B cell (primary cell): ENCODE measurements around the gene BCAS4. TPM values are rescaled to one million over a fixed set of nuclear protein-coding genes. Genes with fewer than 3 reads are reported as not detected.

Experiments
- ATAC-seq: fragments of 200-7000 bp; cut with Tn5 transposase; one replicate; pipeline ENCODE4 v1.10.0; 2021; ENCODE audit warnings: low read depth, mild to moderate bottlenecking, moderate number of reproducible peaks, moderate library complexity
- CTCF ChIA-PET: fragments of 350-600 bp; sonication (Branson Sonifier 250); formaldehyde crosslinking; loops from one replicate; lab custom pipeline; 2021; ENCODE audit warnings: antibody characterized with exemption, inconsistent platforms; lab: Charles Lee
- POLR2A ChIA-PET: fragments of 350-600 bp; sonication (Branson Sonifier 250); formaldehyde crosslinking; loops from one replicate; lab custom pipeline; 2021; ENCODE audit warnings: antibody characterized with exemption; lab: Charles Lee
- DNase-seq: peaks from one replicate; pipeline ENCODE4 v3.0.0; 2013
- H2AFZ ChIP-seq: 2 replicates; pipeline ENCODE4 v1.6.1; 2012; ENCODE audit warnings: mild to moderate bottlenecking, low read depth, low read length; ENCODE audit not compliant: insufficient read depth, poor library complexity, severe bottlenecking
- H3K27ac ChIP-seq, 2 donors: 1 replicate in 1 of 2; 2 replicates in 1 of 2; pipeline ENCODE4 v1.5.1; 2012 to 2013; ENCODE audit warnings: low read length in 2 of 2, mild to moderate bottlenecking in 2 of 2, moderate library complexity in 1 of 2
- H3K27me3 ChIP-seq, 4 experiments: fragments of 200-600 bp in 1 of 4; sonication (generic) in 1 of 4; replicated peaks in 1 of 4; 1 replicate in 2 of 4; 2 replicates in 2 of 4; pipeline versions ENCODE4 v1.6.1 to v1.7.0; 2013 to 2016; ENCODE audit warnings: low read length in 3 of 4, mild to moderate bottlenecking in 2 of 4, mixed read lengths in 1 of 4, moderate library complexity in 1 of 4; ENCODE audit not compliant: insufficient read depth in 4 of 4, control insufficient read depth in 3 of 4; ENCODE audit errors: control extremely low read depth in 1 of 4
- H3K36me3 ChIP-seq, 2 experiments: replicated peaks in 1 of 2; 1 replicate in 1 of 2; 2 replicates in 1 of 2; pipeline versions ENCODE4 v1.6.1 to v1.7.1; 2013; ENCODE audit warnings: low read length in 1 of 2; ENCODE audit not compliant: insufficient read depth in 2 of 2, control insufficient read depth in 1 of 2; ENCODE audit errors: control extremely low read depth in 1 of 2, extremely low read depth in 1 of 2
- H3K4me1 ChIP-seq, 2 donors: fragments of 200-600 bp in 1 of 2; sonication (generic) in 1 of 2; 1 replicate in 1 of 2; 2 replicates in 1 of 2; pipeline versions ENCODE4 v1.5.1 to v1.6.1; 2013 to 2017; ENCODE audit warnings: low read length in 2 of 2; ENCODE audit not compliant: control insufficient read depth in 2 of 2, insufficient read depth in 2 of 2
- H3K4me2 ChIP-seq: replicated peaks from 2 replicates; pipeline ENCODE3; 2012; ENCODE audit warnings: mild to moderate bottlenecking, low read depth, low read length; ENCODE audit not compliant: poor library complexity, severe bottlenecking
- H3K4me3 ChIP-seq, 5 experiments: fragments of 200-600 bp in 1 of 5; sonication (generic) in 1 of 5; 1 replicate in 3 of 5; 2 replicates in 2 of 5; pipeline versions ENCODE4 v1.5.1 to v1.7.0; 2011 to 2016; ENCODE audit warnings: low read length in 4 of 5, mild to moderate bottlenecking in 4 of 5, low read depth in 2 of 5, control low read depth in 1 of 5, moderate library complexity in 1 of 5; ENCODE audit not compliant: insufficient read depth in 1 of 5; ENCODE audit errors: control extremely low read depth in 1 of 5, extremely low read depth in 1 of 5
- H3K79me2 ChIP-seq: fragments of 200-600 bp; sonication (generic); one replicate; pipeline ENCODE4 v1.6.0; 2016; ENCODE audit warnings: low read length; ENCODE audit not compliant: control insufficient read depth, insufficient read depth
- H3K9ac ChIP-seq: fragments of 200-600 bp; sonication (generic); 2 replicates; pipeline ENCODE4 v1.6.1; 2017; ENCODE audit warnings: mild to moderate bottlenecking, low read length, moderate library complexity
- H3K9me3 ChIP-seq, 3 donors: one replicate each; pipeline versions ENCODE4 v1.6.1 to v1.7.1; 2013; ENCODE audit warnings: low read length in 2 of 3; ENCODE audit not compliant: control insufficient read depth in 2 of 3, insufficient read depth in 1 of 3; ENCODE audit errors: control extremely low read depth in 1 of 3
- H4K20me1 ChIP-seq: 2 replicates; pipeline ENCODE4 v1.6.0; 2012; ENCODE audit warnings: mild to moderate bottlenecking, low read length; ENCODE audit not compliant: insufficient read depth, control insufficient read depth, poor library complexity, severe bottlenecking
- H3K27ac Mint-ChIP-seq: one replicate; pipeline ENCODE4 v1.8.0; 2021; ENCODE audit warnings: mixed read lengths
- H3K27me3 Mint-ChIP-seq: one replicate; pipeline ENCODE4 v1.8.0; 2021; ENCODE audit warnings: mixed read lengths
- H3K4me1 Mint-ChIP-seq: one replicate; pipeline ENCODE4 v1.8.0; 2021; ENCODE audit warnings: mixed read lengths
- H3K4me3 Mint-ChIP-seq: one replicate; pipeline ENCODE4 v1.8.0; 2021; ENCODE audit warnings: mixed read lengths
- H3K9me3 Mint-ChIP-seq: one replicate; pipeline ENCODE4 v1.8.0; 2022; ENCODE audit warnings: mixed read lengths; ENCODE audit not compliant: insufficient read depth
- CTCF ChIP-seq: fragments of 200-600 bp; IDR thresholded peaks from one replicate; pipeline ENCODE4 v1.8.0; 2022; ENCODE audit warnings: antibody characterized with exemption, mild to moderate bottlenecking
- EZH2 ChIP-seq: IDR thresholded peaks from 2 replicates; pipeline ENCODE4 v1.6.1; 2012; ENCODE audit warnings: borderline replicate concordance, low read depth, mild to moderate bottlenecking, moderate library complexity, low read length; ENCODE audit not compliant: insufficient read depth, poor library complexity, severe bottlenecking
- WGBS: methylation state at CpG from one replicate; pipeline ENCODE4 v1.1.5; 2013; ENCODE audit warnings: missing lambda C conversion rate; ENCODE audit not compliant: insufficient coverage; 5-methylcytosine and 5-hydroxymethylcytosine counted together
- intact Hi-C: fragments of 100-400 bp; cut with micrococcal nuclease; formaldehyde crosslinking; loops from one replicate; pipeline ENCODE4 v1.10.0; 2022
- polyA plus RNA-seq: library from polyadenylated mRNA; depleted of rRNA; stranded (reverse); fragments of >200 nt; gene quantifications from 2 replicates; pipeline ENCODE4 v1.2.3, GENCODE V29; 2012
- total RNA-seq, 2 donors: library from RNA; stranded (reverse); fragments of 120-200 nt in 1 of 2; gene quantifications; 1 replicate in 1 of 2; 2 replicates in 1 of 2; pipeline versions ENCODE4 v1.2.3 to v1.2.4, GENCODE V29; 2013 to 2022

Gene BCAS4
- total and polyA plus RNA-seq, 2 donors (not counting 1 experiment from before 2014, with no cell fraction given): 44.8 to 88.2 TPM

- Histone ChIP-seq H3K4me2 (no peak overlapping the region), H4K20me1 (peaks cover 58% of the 10 kb centered on the region), H3K9me3 (no peaks in the 10 kb centered on the region), H3K4me3 (no peak overlapping the region), H3K9ac (no peak overlapping the region), H3K27ac (no peak overlapping the region), H3K27me3 (no peaks in the 10 kb centered on the region), H2AFZ (no peak overlapping the region), H3K4me1 (peaks cover 0 to 18% of the 10 kb centered on the region in 2 donors), H3K79me2 (peaks cover 79% of the 10 kb centered on the region), H3K36me3 (peaks cover 0 to 48% of the 10 kb centered on the region in 2 experiments)
- ChIA-PET CTCF (no interaction called here), POLR2A (no interaction called here)
- Mint-ChIP-seq H3K4me1 (peaks cover 24% of the 10 kb centered on the region), H3K4me3 (no peak overlapping the region), H3K27ac (no peak overlapping the region), H3K9me3 (no peaks in the 10 kb centered on the region), H3K27me3 (no peaks in the 10 kb centered on the region)
- WGBS: 97% methylated on average over 6 of the region's 9 CpGs
- DNase-seq (no peak), ATAC-seq (no peak)
- TF ChIP-seq EZH2 (no peak), CTCF (no peak)
- intact Hi-C loops: no loop called here
Observed at GRCh38 chr20:50852085-50852484, 57.2 kb downstream of the BCAS4 start.

- WGBS: 93% methylated on average over 14 of the region's 18 CpGs
- Mint-ChIP-seq H3K27me3 (no peaks in the 10 kb centered on the region), H3K4me3 (no peak overlapping the region), H3K4me1 (peaks cover 21% of the 10 kb centered on the region), H3K27ac (no peak overlapping the region), H3K9me3 (no peaks in the 10 kb centered on the region)
- H3K9me3 ChIP-seq: no peaks in the 10 kb centered on the region
- H3K4me1 ChIP-seq: peaks cover 5 to 18% of the 10 kb centered on the region in 2 donors
- no peak overlapping the region for H3K9ac ChIP-seq
- intact Hi-C loops: no loop called here
- peaks cover 67% of the 10 kb centered on the region for H4K20me1 ChIP-seq
- no peaks in the 10 kb centered on the region for H3K27me3 ChIP-seq
- H3K4me3 ChIP-seq: no peak overlapping the region
- ChIA-PET CTCF (interaction anchor here (1.1 to 1.4 kb wide), 2 partner anchors 11 to 60 kb away, joined by 3 to 4 read pairs; partner anchors contain the start of gene BCAS4), POLR2A (no interaction called here)
- TF ChIP-seq CTCF: no peak
- no peak for TF ChIP-seq EZH2
- H3K36me3 ChIP-seq: peaks cover 0 to 46% of the 10 kb centered on the region in 2 experiments
- DNase-seq (no peak), ATAC-seq (no peak)
- H3K27ac ChIP-seq: no peak overlapping the region
- H3K4me2 ChIP-seq: no peak overlapping the region
- H2AFZ ChIP-seq: no peak overlapping the region
- peaks cover 70% of the 10 kb centered on the region for H3K79me2 ChIP-seq
Observed at GRCh38 chr20:50854506-50855249, 59.8 kb downstream of the BCAS4 start.
